ENCODE measurements around the gene PDCL2. TPM values are rescaled to one million over a fixed set of nuclear protein-coding genes. Genes with fewer than 3 reads are reported as not detected.

Gene PDCL2
- total and polyA plus RNA-seq, 12 donors, result not detected

GRCh38 chr4:55547466-55547770 is 44.6 kb downstream of the PDCL2 start:
- H3K27ac ChIP-seq, result peak overlapping the region; percentile 94 to 100 (median 99)
- H3K4me1 ChIP-seq, result peaks cover 0 to 28% (median 19%) of the 10 kb centered on the region in 9 donors
- no peaks in the 10 kb centered on the region for H3K9me3 ChIP-seq
- no peaks in the 10 kb centered on the region for H3K36me3 ChIP-seq
- DNase-seq (peak in 1 of 2 donors; percentile 43), ATAC-seq (peak in 6 of 8 donors; percentile 5 to 45 (median 28))
- TF ChIP-seq, protein P1, sequence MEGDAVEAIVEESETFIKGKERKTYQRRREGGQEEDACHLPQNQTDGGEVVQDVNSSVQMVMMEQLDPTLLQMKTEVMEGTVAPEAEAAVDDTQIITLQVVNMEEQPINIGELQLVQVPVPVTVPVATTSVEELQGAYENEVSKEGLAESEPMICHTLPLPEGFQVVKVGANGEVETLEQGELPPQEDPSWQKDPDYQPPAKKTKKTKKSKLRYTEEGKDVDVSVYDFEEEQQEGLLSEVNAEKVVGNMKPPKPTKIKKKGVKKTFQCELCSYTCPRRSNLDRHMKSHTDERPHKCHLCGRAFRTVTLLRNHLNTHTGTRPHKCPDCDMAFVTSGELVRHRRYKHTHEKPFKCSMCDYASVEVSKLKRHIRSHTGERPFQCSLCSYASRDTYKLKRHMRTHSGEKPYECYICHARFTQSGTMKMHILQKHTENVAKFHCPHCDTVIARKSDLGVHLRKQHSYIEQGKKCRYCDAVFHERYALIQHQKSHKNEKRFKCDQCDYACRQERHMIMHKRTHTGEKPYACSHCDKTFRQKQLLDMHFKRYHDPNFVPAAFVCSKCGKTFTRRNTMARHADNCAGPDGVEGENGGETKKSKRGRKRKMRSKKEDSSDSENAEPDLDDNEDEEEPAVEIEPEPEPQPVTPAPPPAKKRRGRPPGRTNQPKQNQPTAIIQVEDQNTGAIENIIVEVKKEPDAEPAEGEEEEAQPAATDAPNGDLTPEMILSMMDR (IDR thresholded peaks at IDR 0.05), result no peak
- intact Hi-C loops (cut with DNase I), result loop anchor here in 8 of 10 donors (5.0 to 10.0 kb wide), 10 partner anchors 93 to 550 kb away; partner anchors contain the start of genes SRD5A3 (in 5 of the 8), EXOC1 (in 4 of the 8) and TMEM165 (in 4 of the 8)
- peak overlapping the region; percentile 73 to 99 (median 98) for H3K4me3 ChIP-seq
- WGBS, 2 donors, result 0 to 1% methylated on average over 10 of the region's 10 CpGs
- H3K27me3 ChIP-seq, result no peaks in the 10 kb centered on the region

DNA sequence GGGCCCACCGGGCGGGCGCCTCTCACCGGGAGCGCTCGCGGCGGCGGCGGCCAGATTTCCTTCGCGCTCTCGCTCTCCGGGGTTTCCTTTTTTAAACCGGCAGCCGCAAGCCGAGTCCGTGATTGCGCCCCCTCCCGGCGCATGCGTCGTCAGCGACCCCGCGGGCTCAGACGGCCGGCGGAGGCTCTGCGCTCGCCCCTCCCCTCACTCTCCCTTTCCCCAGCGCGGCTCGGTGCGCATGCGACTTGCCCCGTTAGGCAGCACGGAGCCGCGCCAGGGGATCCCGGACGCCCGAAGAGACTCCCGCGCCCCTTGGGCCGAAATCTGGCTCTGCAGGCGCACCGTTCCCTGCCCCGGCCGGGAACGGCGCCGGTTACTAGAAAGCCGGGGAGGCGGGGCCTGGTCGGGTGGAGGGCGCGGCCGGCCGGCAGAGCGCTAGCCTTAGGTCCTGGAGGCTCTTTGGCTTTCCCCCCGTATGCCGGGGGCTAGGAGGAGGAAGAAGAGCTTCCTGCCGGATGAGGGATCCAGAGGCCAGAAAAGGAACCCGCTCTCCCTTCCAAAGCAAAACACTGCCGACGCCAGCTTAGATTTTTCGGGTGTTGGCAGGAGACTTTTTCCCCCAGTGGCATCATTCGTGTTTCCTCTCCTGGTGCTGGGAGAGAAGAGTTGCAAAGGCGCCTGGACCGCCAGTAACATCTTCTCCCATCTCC is 45.1 kb downstream of the PDCL2 start, which contains the start of gene CLOCK:
Gene CLOCK (minus strand): TSS at position 154 of the 710 bp plus-strand sequence. CDS start 64,124 bp downstream, outside the sequence.
- peak; percentile 89 to 96 (median 92) for ATAC-seq
- no peaks in the 10 kb centered on the region for H3K9me3 ChIP-seq
- TF ChIP-seq, protein P1 (IDR thresholded peaks at IDR 0.05), result peak; percentile 42 to 78 (median 70)
- H3K36me3 ChIP-seq, result no peaks in the 10 kb centered on the region
- WGBS, 2 donors, result 0% methylated on average over 71 of the region's 71 CpGs
- H3K27me3 ChIP-seq, result no peaks in the 10 kb centered on the region
- intact Hi-C loops (cut with DNase I), result loop anchor here in 8 of 10 donors (5.0 to 10.0 kb wide), 10 partner anchors 92 to 550 kb away; partner anchors contain the start of genes SRD5A3 (in 5 of the 8), EXOC1 (in 4 of the 8) and TMEM165 (in 4 of the 8)
- peak within 1 kb of the TSS; percentile 94 to 100 (median 99) for H3K27ac ChIP-seq
- H3K4me3 ChIP-seq, result peak within 1 kb of the TSS; percentile 73 to 99 (median 98)
- peak; percentile 88 to 90 for DNase-seq
- H3K4me1 ChIP-seq, result peaks cover 0 to 28% (median 19%) of the 10 kb centered on the region in 9 donors

DNA sequence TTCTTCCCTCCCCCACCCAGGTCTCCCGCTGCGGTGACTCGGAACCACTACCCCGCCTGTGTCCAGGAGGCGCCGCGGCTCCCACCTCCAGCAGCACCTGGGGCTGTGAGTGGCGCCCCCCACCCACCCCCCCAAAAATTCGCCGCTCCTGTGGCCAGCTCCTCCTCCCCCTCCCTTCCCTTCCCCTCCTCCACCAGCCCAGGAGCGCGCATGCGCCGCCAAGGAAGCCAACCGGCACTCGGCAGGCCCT is 45.6 kb downstream of the PDCL2 start:
- intact Hi-C loops (cut with DNase I), result loop anchor here in 8 of 10 donors (5.0 to 10.0 kb wide), 10 partner anchors 92 to 549 kb away; partner anchors contain the start of genes SRD5A3 (in 5 of the 8), EXOC1 (in 4 of the 8) and TMEM165 (in 4 of the 8)
- H3K4me3 ChIP-seq, result peak overlapping the region; percentile 73 to 99 (median 98)
- H3K4me1 ChIP-seq, result peaks cover 0 to 30% (median 19%) of the 10 kb centered on the region in 9 donors
- no peaks in the 10 kb centered on the region for H3K9me3 ChIP-seq
- WGBS, 2 donors, result 0% methylated on average over 14 to 16 of the region's 16 CpGs
- no peak for DNase-seq
- no peaks in the 10 kb centered on the region for H3K36me3 ChIP-seq
- H3K27ac ChIP-seq, result peak overlapping the region; percentile 94 to 100 (median 99)
- TF ChIP-seq, protein P1 (IDR thresholded peaks at IDR 0.05), result no peak
- peak; percentile 86 to 96 (median 89) for ATAC-seq
- no peaks in the 10 kb centered on the region for H3K27me3 ChIP-seq

DNA sequence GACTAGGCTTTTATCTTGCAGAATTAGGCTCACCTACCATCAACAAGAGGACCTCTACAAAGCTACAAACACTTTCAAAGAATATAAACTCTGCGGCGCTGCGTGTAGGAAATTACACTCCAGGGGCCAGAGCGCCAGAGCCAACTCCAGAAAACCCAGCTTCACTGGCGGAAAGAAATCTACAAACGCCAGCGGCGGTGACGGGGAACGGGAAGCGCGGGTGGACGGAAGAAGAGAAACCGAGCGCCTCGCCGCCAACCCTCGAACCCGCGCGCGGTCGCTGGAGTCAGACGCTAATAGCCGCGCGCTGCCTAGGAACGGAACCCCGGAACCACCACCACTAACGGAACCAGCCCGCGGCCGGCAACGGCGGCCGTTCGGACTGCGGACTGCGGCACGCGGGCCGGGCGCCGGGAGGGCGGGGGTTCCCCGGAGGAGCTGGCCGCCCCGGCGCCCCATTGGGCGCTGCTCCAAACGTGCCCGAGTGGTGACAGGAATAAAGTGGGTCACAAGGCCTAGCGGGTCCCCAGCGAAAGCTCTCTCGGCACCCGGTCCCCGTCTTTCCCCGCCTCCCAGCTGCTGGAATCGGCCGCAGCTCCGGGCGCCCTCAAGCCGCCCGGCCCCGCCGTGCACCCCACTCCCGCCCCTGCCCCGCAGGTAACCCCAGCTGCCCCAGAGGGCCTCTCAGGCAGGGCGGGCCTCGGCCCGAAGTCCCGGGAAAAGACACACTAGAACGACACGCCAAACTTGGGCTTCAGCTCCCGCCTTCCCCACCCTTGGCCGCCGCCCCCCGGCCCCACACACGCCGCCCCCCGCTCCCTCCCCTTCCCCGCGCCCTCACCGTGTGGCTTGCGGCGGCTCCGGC is 46.2 kb downstream of the PDCL2 start:
- no peaks in the 10 kb centered on the region for H3K36me3 ChIP-seq
- intact Hi-C loops (cut with DNase I), result loop anchor here in 8 of 10 donors (5.0 to 10.0 kb wide), 10 partner anchors 91 to 549 kb away; partner anchors contain the start of genes SRD5A3 (in 5 of the 8), EXOC1 (in 4 of the 8) and TMEM165 (in 4 of the 8)

More for the DNA sequence above, 46.2 kb downstream of the PDCL2 start:
- DNase-seq, result peak; percentile 71 to 86
- Histone ChIP-seq H3K9me3 (no peaks in the 10 kb centered on the region), H3K27ac (peak overlapping the region; percentile 94 to 100 (median 99)), H3K4me1 (peaks cover 0 to 35% (median 19%) of the 10 kb centered on the region in 9 donors), H3K27me3 (no peaks in the 10 kb centered on the region), H3K4me3 (peak overlapping the region; percentile 73 to 99 (median 98))
- TF ChIP-seq, protein P1 (IDR thresholded peaks at IDR 0.05), result no peak
- peak; percentile 67 to 88 (median 71) for ATAC-seq
- 0% methylated on average over 78 to 87 of the region's 87 CpGs for WGBS, 2 donors
